HepG2 (cell line): ENCODE measurements around the gene PDZD4. TPM values are rescaled to one million over a fixed set of nuclear protein-coding genes. Genes with fewer than 3 reads are reported as not detected.

Experiments
- ATAC-seq: fragments of 200-7000 bp; cut with Tn5 transposase; 3 replicates; pipeline ENCODE4 v1.9.1; 2020; ENCODE audit warnings: mild to moderate bottlenecking, moderate library complexity
- BruUV-seq: library from RNA; stranded (reverse); fragments of 400-500 nt; replicated peaks from 2 replicates; lab custom pipeline; 2021; lab: Mats Ljungman, UMichigan
- CTCF ChIA-PET: fragments of 300-600 bp; formaldehyde crosslinking; extraction: SDS; loops from one replicate; lab custom pipeline; 2021; ENCODE audit warnings: low total read pairs, inconsistent platforms, low intra/inter-chr PET ratio; lab: Yijun Ruan, JAX
- POLR2A ChIA-PET: fragments of 350-600 bp; sonication (Branson Sonifier 250); formaldehyde crosslinking; loops from one replicate; lab custom pipeline; 2020; ENCODE audit warnings: antibody characterized with exemption, inconsistent platforms; lab: Yijun Ruan, JAX
- DNase-seq: peaks from one replicate; pipeline ENCODE4 v3.0.0-alpha.2; 2015; ENCODE audit warnings: low spot score
- FAIRE-seq: peaks from 3 replicates; lab custom pipeline; 2011; peaks lifted over from hg19 to GRCh38; lab: Jason Lieb, UNC
- H2AFZ ChIP-seq: one replicate; pipeline ENCODE4 v1.6.1; 2011; ENCODE audit warnings: low read length, inconsistent platforms
- H3K27ac ChIP-seq: fragments of 300-600 bp; 3 replicates; pipeline ENCODE4 v1.8.0; 2011; ENCODE audit warnings: mixed run types, mild to moderate bottlenecking, mixed read lengths, low read length, inconsistent platforms; ENCODE audit not compliant: insufficient read depth; ENCODE audit errors: extremely low read length
- H3K27me3 ChIP-seq, 2 experiments: fragments of 200-600 bp in 1 of 2; 2 replicates in 1 of 2; 3 replicates in 1 of 2; pipeline versions ENCODE4 v1.6.0 to v1.8.0; 2011; ENCODE audit warnings: low read length in 2 of 2, mild to moderate bottlenecking in 2 of 2, moderate library complexity in 2 of 2, inconsistent platforms in 1 of 2; ENCODE audit not compliant: insufficient read depth in 2 of 2, control insufficient read depth in 1 of 2
- H3K36me3 ChIP-seq, 2 experiments: fragments of 200-600 bp in 1 of 2; replicated peaks in 1 of 2; 2 replicates in 1 of 2; 3 replicates in 1 of 2; pipeline versions ENCODE4 v1.5.1 to v1.8.0; 2011; ENCODE audit warnings: low read length in 2 of 2, inconsistent platforms in 1 of 2; ENCODE audit not compliant: insufficient read depth in 2 of 2, control insufficient read depth in 1 of 2
- H3K4me1 ChIP-seq: 2 replicates; pipeline ENCODE4 v1.5.1; 2012; ENCODE audit warnings: low read length, inconsistent platforms; ENCODE audit not compliant: insufficient read depth
- H3K4me2 ChIP-seq: 2 replicates; pipeline ENCODE4 v1.6.0; 2011; ENCODE audit warnings: low read depth, low read length, inconsistent platforms
- H3K4me3 ChIP-seq, 3 experiments: fragments of 200-600 bp in 1 of 3; sonication (generic), shearing (Covaris generic) in 1 of 3; replicated peaks in 1 of 3; 2 replicates each; pipeline ENCODE4 v1.5.1; 2011 to 2016; ENCODE audit warnings: low read length in 3 of 3, inconsistent platforms in 2 of 3, low read depth in 2 of 3, mild to moderate bottlenecking in 2 of 3, control low read depth in 1 of 3, mixed read lengths in 1 of 3; ENCODE audit not compliant: insufficient read depth in 1 of 3
- H3K79me2 ChIP-seq: one replicate; pipeline ENCODE4 v1.6.1; 2011; ENCODE audit warnings: low read length, inconsistent platforms; ENCODE audit not compliant: insufficient read depth
- H3K9ac ChIP-seq: 2 replicates; pipeline ENCODE4 v1.6.0; 2011; ENCODE audit warnings: mild to moderate bottlenecking, low read depth, low read length, inconsistent platforms; ENCODE audit not compliant: insufficient read depth
- H3K9me3 ChIP-seq: 2 replicates; pipeline ENCODE4 v1.5.1; 2012; ENCODE audit warnings: mild to moderate bottlenecking, low read length
- H4K20me1 ChIP-seq: 2 replicates; pipeline ENCODE4 v1.6.0; 2011; ENCODE audit warnings: inconsistent platforms, mild to moderate bottlenecking, low read length, moderate library complexity; ENCODE audit not compliant: insufficient read depth
- GTF2F1 ChIP-seq: fragments of 150-350 bp; IDR thresholded peaks from 2 replicates; pipeline ENCODE4 v1.6.1; 2014; ENCODE audit warnings: low read length
- NFKB2 ChIP-seq: sonication (generic); formaldehyde crosslinking; IDR thresholded peaks from 2 replicates; pipeline ENCODE4 v1.4.0; 2020; ENCODE audit warnings: missing genetic modification reagents, borderline replicate concordance
- PAF1 ChIP-seq: IDR thresholded peaks from 2 replicates; pipeline ENCODE4 v1.6.1; 2016; ENCODE audit warnings: missing genetic modification reagents, missing compliant biosample characterization
- SMAD9 ChIP-seq: sonication (generic); formaldehyde crosslinking; IDR thresholded peaks from 2 replicates; pipeline ENCODE4 v1.5.1; 2020; ENCODE audit warnings: mild to moderate bottlenecking, missing genetic modification reagents
- ZNF44 ChIP-seq: sonication (generic); formaldehyde crosslinking; IDR thresholded peaks from 2 replicates; pipeline ENCODE4 v1.5.1; 2020; ENCODE audit warnings: mild to moderate bottlenecking, missing genetic modification reagents
- ZNF512 ChIP-seq: sonication (generic); formaldehyde crosslinking; IDR thresholded peaks from 2 replicates; pipeline ENCODE4 v1.4.0; 2020; ENCODE audit warnings: mild to moderate bottlenecking, missing genetic modification reagents
- ZNF562 ChIP-seq: sonication (generic); formaldehyde crosslinking; IDR thresholded peaks from 2 replicates; pipeline ENCODE4 v1.8.0; 2022; ENCODE audit warnings: missing genetic modification reagents, borderline replicate concordance
- ZNF589 ChIP-seq: sonication (generic); formaldehyde crosslinking; conservative IDR thresholded peaks from 2 replicates; pipeline ENCODE4 v1.8.0; 2022; ENCODE audit warnings: mild to moderate bottlenecking, moderate library complexity, missing genetic modification reagents
- whole genome bisulfite sequencing: methylation state at CpG from one replicate; pipeline ENCODE4 v1.1.6; 2017; ENCODE audit warnings: low lambda C conversion rate; 5-methylcytosine and 5-hydroxymethylcytosine counted together
- in situ Hi-C: cut with HindIII; loops from 2 replicates; pipeline ENCODE4 v1.10.0; 2017; ENCODE audit warnings: low pct_unique_long_range_greater_than_20kb; ENCODE audit not compliant: extremely low pct_ligation_motif_present
- intact Hi-C: fragments of 100-400 bp; cut with micrococcal nuclease; formaldehyde crosslinking; loops from one replicate; pipeline ENCODE4 v1.10.0; 2022; ENCODE audit not compliant: unreplicated experiment
- polyA plus RNA-seq, 8 experiments: library from polyadenylated mRNA; depleted of rRNA in 3 of 8; stranded (reverse) in 7 of 8; unstranded in 1 of 8; fragments of >200 nt; fragmentation: Illumina TruSeq in 4 of 8; extraction: Trizol in 4 of 8; gene quantifications; 2 replicates each; pipeline versions ENCODE4 v1.2.1 to v1.2.3, GENCODE V29; 2011 to 2016; ENCODE audit warnings: low read depth in 4 of 8, missing spikeins in 1 of 8, mixed read lengths in 1 of 8; ENCODE audit not compliant: insufficient read depth in 1 of 8
- total RNA-seq, 5 experiments: library from RNA; depleted of rRNA; stranded (reverse); fragments of >200 nt; fragmentation: Illumina TruSeq; extraction: Trizol; gene quantifications; 2 replicates each; pipeline ENCODE4 v1.2.3, GENCODE V29; 2016; ENCODE audit warnings: low read depth in 1 of 5
- TF ChIP-seq, protein P1 (sequence below): sonication (generic); formaldehyde crosslinking; IDR thresholded peaks from 2 replicates; pipeline ENCODE4 v1.4.0; 2020; ENCODE audit warnings: missing genetic modification reagents

PDZD4 gene
- total and polyA plus RNA-seq, 2 of the 13 experiments (the other 11 are each of a cell fraction or from before 2014, with no cell fraction given): not detected

- intact Hi-C loops: no loop called here
- H3K9me3 ChIP-seq: no peaks in the 10 kb centered on the region
- no peak overlapping the region for H2AFZ ChIP-seq
- TF ChIP-seq NFKB2 (CRISPR knock-in tag): no peak
- no peak for TF ChIP-seq ZNF44
- TF ChIP-seq ZNF512: no peak
- no peak for TF ChIP-seq ZNF562
- no peak for TF ChIP-seq PAF1 (CRISPR knock-in tag)
- no peak for TF ChIP-seq ZNF589
- TF ChIP-seq, protein P1, sequence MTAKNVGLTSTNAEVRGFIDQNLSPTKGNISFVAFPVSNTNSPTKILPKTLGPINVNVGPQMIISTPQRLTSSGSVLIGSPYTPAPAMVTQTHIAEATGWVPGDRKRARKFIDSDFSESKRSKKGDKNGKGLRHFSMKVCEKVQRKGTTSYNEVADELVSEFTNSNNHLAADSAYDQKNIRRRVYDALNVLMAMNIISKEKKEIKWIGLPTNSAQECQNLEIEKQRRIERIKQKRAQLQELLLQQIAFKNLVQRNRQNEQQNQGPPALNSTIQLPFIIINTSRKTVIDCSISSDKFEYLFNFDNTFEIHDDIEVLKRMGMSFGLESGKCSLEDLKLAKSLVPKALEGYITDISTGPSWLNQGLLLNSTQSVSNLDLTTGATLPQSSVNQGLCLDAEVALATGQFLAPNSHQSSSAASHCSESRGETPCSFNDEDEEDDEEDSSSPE (CRISPR knock-in tag): no peak
- TF ChIP-seq SMAD9 (CRISPR knock-in tag): no peak
- no peak for TF ChIP-seq GTF2F1
- in situ Hi-C loops: no loop called here
- DNase-seq: no peak
- POLR2A ChIA-PET: no interaction called here
- no peak overlapping the region for H3K4me3 ChIP-seq
- CTCF ChIA-PET: no interaction called here
- H3K27me3 ChIP-seq: no peaks in the 10 kb centered on the region
- no TSS peak for BruUV-seq
- no peaks in the 10 kb centered on the region for H3K36me3 ChIP-seq
- no peak overlapping the region for H3K27ac ChIP-seq
- no peaks in the 10 kb centered on the region for H4K20me1 ChIP-seq
- H3K4me1 ChIP-seq: no peaks in the 10 kb centered on the region
- H3K79me2 ChIP-seq: no peaks in the 10 kb centered on the region
- no peak overlapping the region for H3K9ac ChIP-seq
- ATAC-seq: no peak
- H3K4me2 ChIP-seq: no peak overlapping the region
- no CpG with 5 or more reads among the region's 11 CpGs for WGBS
- no peak for FAIRE-seq
These were observed 39.9 kb upstream of the PDZD4 start for GRCh38 chrX:153870288-153870690.
